B cell (primary cell): ENCODE data around the gene LRRC63. TPM values are rescaled to one million over a fixed set of nuclear protein-coding genes. Genes with fewer than 3 reads are reported as not detected.
"Not testable (repeated sequence)": the region's sequence is repeated elsewhere in the genome, so short reads cannot be mapped to it uniquely, and the experiment has no call there.

Source experiments
- ATAC-seq: fragments of 200-7000 bp; cut with Tn5 transposase; one replicate; pipeline ENCODE4 v1.10.0; 2021; ENCODE audit warnings: low read depth, mild to moderate bottlenecking, moderate number of reproducible peaks, moderate library complexity
- CTCF ChIA-PET: fragments of 350-600 bp; sonication (Branson Sonifier 250); formaldehyde crosslinking; loops from one replicate; lab custom pipeline; 2021; ENCODE audit warnings: antibody characterized with exemption, inconsistent platforms; lab: Charles Lee
- POLR2A ChIA-PET: fragments of 350-600 bp; sonication (Branson Sonifier 250); formaldehyde crosslinking; loops from one replicate; lab custom pipeline; 2021; ENCODE audit warnings: antibody characterized with exemption; lab: Charles Lee
- DNase-seq: peaks from one replicate; pipeline ENCODE4 v3.0.0; 2013
- H2AFZ ChIP-seq: 2 replicates; pipeline ENCODE4 v1.6.1; 2012; ENCODE audit warnings: mild to moderate bottlenecking, low read depth, low read length; ENCODE audit not compliant: insufficient read depth, poor library complexity, severe bottlenecking
- H3K27ac ChIP-seq, 2 donors: 1 replicate in 1 of 2; 2 replicates in 1 of 2; pipeline ENCODE4 v1.5.1; 2012 to 2013; ENCODE audit warnings: low read length in 2 of 2, mild to moderate bottlenecking in 2 of 2, moderate library complexity in 1 of 2
- H3K27me3 ChIP-seq, 4 experiments: fragments of 200-600 bp in 1 of 4; sonication (generic) in 1 of 4; replicated peaks in 1 of 4; 1 replicate in 2 of 4; 2 replicates in 2 of 4; pipeline versions ENCODE4 v1.6.1 to v1.7.0; 2013 to 2016; ENCODE audit warnings: low read length in 3 of 4, mild to moderate bottlenecking in 2 of 4, mixed read lengths in 1 of 4, moderate library complexity in 1 of 4; ENCODE audit not compliant: insufficient read depth in 4 of 4, control insufficient read depth in 3 of 4; ENCODE audit errors: control extremely low read depth in 1 of 4
- H3K36me3 ChIP-seq, 2 experiments: replicated peaks in 1 of 2; 1 replicate in 1 of 2; 2 replicates in 1 of 2; pipeline versions ENCODE4 v1.6.1 to v1.7.1; 2013; ENCODE audit warnings: low read length in 1 of 2; ENCODE audit not compliant: insufficient read depth in 2 of 2, control insufficient read depth in 1 of 2; ENCODE audit errors: control extremely low read depth in 1 of 2, extremely low read depth in 1 of 2
- H3K4me1 ChIP-seq, 2 donors: fragments of 200-600 bp in 1 of 2; sonication (generic) in 1 of 2; 1 replicate in 1 of 2; 2 replicates in 1 of 2; pipeline versions ENCODE4 v1.5.1 to v1.6.1; 2013 to 2017; ENCODE audit warnings: low read length in 2 of 2; ENCODE audit not compliant: control insufficient read depth in 2 of 2, insufficient read depth in 2 of 2
- H3K4me2 ChIP-seq: replicated peaks from 2 replicates; pipeline ENCODE3; 2012; ENCODE audit warnings: mild to moderate bottlenecking, low read depth, low read length; ENCODE audit not compliant: poor library complexity, severe bottlenecking
- H3K4me3 ChIP-seq, 5 experiments: fragments of 200-600 bp in 1 of 5; sonication (generic) in 1 of 5; 1 replicate in 3 of 5; 2 replicates in 2 of 5; pipeline versions ENCODE4 v1.5.1 to v1.7.0; 2011 to 2016; ENCODE audit warnings: low read length in 4 of 5, mild to moderate bottlenecking in 4 of 5, low read depth in 2 of 5, control low read depth in 1 of 5, moderate library complexity in 1 of 5; ENCODE audit not compliant: insufficient read depth in 1 of 5; ENCODE audit errors: control extremely low read depth in 1 of 5, extremely low read depth in 1 of 5
- H3K79me2 ChIP-seq: fragments of 200-600 bp; sonication (generic); one replicate; pipeline ENCODE4 v1.6.0; 2016; ENCODE audit warnings: low read length; ENCODE audit not compliant: control insufficient read depth, insufficient read depth
- H3K9ac ChIP-seq: fragments of 200-600 bp; sonication (generic); 2 replicates; pipeline ENCODE4 v1.6.1; 2017; ENCODE audit warnings: mild to moderate bottlenecking, low read length, moderate library complexity
- H3K9me3 ChIP-seq, 3 donors: one replicate each; pipeline versions ENCODE4 v1.6.1 to v1.7.1; 2013; ENCODE audit warnings: low read length in 2 of 3; ENCODE audit not compliant: control insufficient read depth in 2 of 3, insufficient read depth in 1 of 3; ENCODE audit errors: control extremely low read depth in 1 of 3
- H4K20me1 ChIP-seq: 2 replicates; pipeline ENCODE4 v1.6.0; 2012; ENCODE audit warnings: mild to moderate bottlenecking, low read length; ENCODE audit not compliant: insufficient read depth, control insufficient read depth, poor library complexity, severe bottlenecking
- H3K27ac Mint-ChIP-seq: one replicate; pipeline ENCODE4 v1.8.0; 2021; ENCODE audit warnings: mixed read lengths
- H3K27me3 Mint-ChIP-seq: one replicate; pipeline ENCODE4 v1.8.0; 2021; ENCODE audit warnings: mixed read lengths
- H3K4me1 Mint-ChIP-seq: one replicate; pipeline ENCODE4 v1.8.0; 2021; ENCODE audit warnings: mixed read lengths
- H3K4me3 Mint-ChIP-seq: one replicate; pipeline ENCODE4 v1.8.0; 2021; ENCODE audit warnings: mixed read lengths
- H3K9me3 Mint-ChIP-seq: one replicate; pipeline ENCODE4 v1.8.0; 2022; ENCODE audit warnings: mixed read lengths; ENCODE audit not compliant: insufficient read depth
- EZH2 ChIP-seq: IDR thresholded peaks from 2 replicates; pipeline ENCODE4 v1.6.1; 2012; ENCODE audit warnings: borderline replicate concordance, low read depth, mild to moderate bottlenecking, moderate library complexity, low read length; ENCODE audit not compliant: insufficient read depth, poor library complexity, severe bottlenecking
- WGBS: methylation state at CpG from one replicate; pipeline ENCODE4 v1.1.5; 2013; ENCODE audit warnings: missing lambda C conversion rate; ENCODE audit not compliant: insufficient coverage; 5-methylcytosine and 5-hydroxymethylcytosine counted together
- intact Hi-C: fragments of 100-400 bp; cut with micrococcal nuclease; formaldehyde crosslinking; loops from one replicate; pipeline ENCODE4 v1.10.0; 2022
- polyA minus RNA-seq: library from RNA; depleted of rRNA, polyadenylated mRNA; stranded (reverse); fragments of >200 nt; gene quantifications from 2 replicates; pipeline ENCODE4 v1.2.3, GENCODE V29; 2012
- polyA plus RNA-seq: library from polyadenylated mRNA; depleted of rRNA; stranded (reverse); fragments of >200 nt; gene quantifications from 2 replicates; pipeline ENCODE4 v1.2.3, GENCODE V29; 2012
- total RNA-seq, 2 donors: library from RNA; stranded (reverse); fragments of 120-200 nt in 1 of 2; gene quantifications; 1 replicate in 1 of 2; 2 replicates in 1 of 2; pipeline versions ENCODE4 v1.2.3 to v1.2.4, GENCODE V29; 2013 to 2022
- TF ChIP-seq, protein P1 (sequence below): fragments of 200-600 bp; IDR thresholded peaks from one replicate; pipeline ENCODE4 v1.8.0; 2022; ENCODE audit warnings: antibody characterized with exemption, mild to moderate bottlenecking

Gene LRRC63, protein sequence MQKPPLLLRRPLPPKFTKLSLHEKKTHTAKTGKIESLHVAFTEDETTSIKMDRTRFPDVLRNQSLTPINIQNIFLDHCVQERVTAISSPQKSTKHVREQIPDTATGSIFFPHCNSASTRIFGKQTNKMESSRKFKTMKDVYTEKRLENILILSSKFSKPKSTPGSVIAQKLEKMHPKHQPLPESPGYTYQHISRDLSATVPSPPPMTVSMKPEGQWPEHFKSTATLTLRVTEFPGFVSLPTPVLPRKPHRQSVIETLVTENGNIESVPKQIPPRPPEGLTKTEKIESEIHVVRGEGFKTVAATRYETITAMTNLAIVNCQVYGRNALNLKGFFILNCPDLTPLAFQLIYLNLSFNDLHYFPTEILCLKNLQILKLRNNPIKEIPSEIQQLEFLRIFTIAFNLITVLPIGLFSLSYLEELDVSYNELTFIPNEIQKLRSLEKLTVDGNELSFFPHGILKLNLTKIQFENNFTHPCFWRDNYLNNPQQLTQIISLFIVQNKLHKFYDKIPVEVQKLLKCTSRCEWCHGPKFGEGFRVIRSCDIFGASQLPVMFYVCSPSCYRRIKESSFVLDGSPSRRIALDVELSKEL
- total RNA-seq: 0.25 TPM in 1 of 2 replicates, not detected in the other
- total RNA-seq (2013): 0.12 TPM
- polyA plus RNA-seq: 0.06 and 0.09 TPM in 2 replicates
- polyA minus RNA-seq: not detected in 2 replicates

GRCh38 chr13:46211483-46212351, at the start of gene LRRC63:
Gene LRRC63 (plus strand): TSS chr13:46211928. CDS start chr13:46213035, 1,107 bp downstream.
- Mint-ChIP-seq H3K27me3 (peaks cover 2% of the 10 kb centered on the region), H3K9me3 (no peaks in the 10 kb centered on the region), H3K4me1 (peaks cover 16% of the 10 kb centered on the region), H3K27ac (peak within 1 kb of the TSS; percentile 59), H3K4me3 (peak within 1 kb of the TSS; percentile 87)
- H4K20me1 ChIP-seq: no peaks in the 10 kb centered on the region
- WGBS: under 1% methylated on average over 45 of the region's 53 CpGs
- H3K4me1 ChIP-seq: peaks cover 10 to 11% of the 10 kb centered on the region in 2 donors
- ChIA-PET CTCF (interaction anchor here (0.7 to 2.0 kb wide), 7 partner anchors 10 to 87 kb away, joined by 3 to 6 read pairs (median 4); no protein-coding TSS in a partner anchor), POLR2A (interaction anchor here (0.6 to 0.9 kb wide), 2 partner anchors 12 to 30 kb away, joined by 3 to 8 read pairs; partner anchors contain the start of gene LCP1)
- no peaks in the 10 kb centered on the region for H3K27me3 ChIP-seq
- no peak within 1 kb of the TSS for H3K27ac ChIP-seq
- no peaks in the 10 kb centered on the region for H3K79me2 ChIP-seq
- H3K4me2 ChIP-seq: peak within 1 kb of the TSS; percentile 81
- intact Hi-C loops: loop anchor here (1.0 to 2.0 kb wide), 4 partner anchors 9 to 159 kb away; partner anchors contain the start of gene ZC3H13
- H3K9me3 ChIP-seq: no peaks in the 10 kb centered on the region
- peak within 1 kb of the TSS; percentile 47 to 85 (median 63) for H3K4me3 ChIP-seq
- TF ChIP-seq, protein P1, sequence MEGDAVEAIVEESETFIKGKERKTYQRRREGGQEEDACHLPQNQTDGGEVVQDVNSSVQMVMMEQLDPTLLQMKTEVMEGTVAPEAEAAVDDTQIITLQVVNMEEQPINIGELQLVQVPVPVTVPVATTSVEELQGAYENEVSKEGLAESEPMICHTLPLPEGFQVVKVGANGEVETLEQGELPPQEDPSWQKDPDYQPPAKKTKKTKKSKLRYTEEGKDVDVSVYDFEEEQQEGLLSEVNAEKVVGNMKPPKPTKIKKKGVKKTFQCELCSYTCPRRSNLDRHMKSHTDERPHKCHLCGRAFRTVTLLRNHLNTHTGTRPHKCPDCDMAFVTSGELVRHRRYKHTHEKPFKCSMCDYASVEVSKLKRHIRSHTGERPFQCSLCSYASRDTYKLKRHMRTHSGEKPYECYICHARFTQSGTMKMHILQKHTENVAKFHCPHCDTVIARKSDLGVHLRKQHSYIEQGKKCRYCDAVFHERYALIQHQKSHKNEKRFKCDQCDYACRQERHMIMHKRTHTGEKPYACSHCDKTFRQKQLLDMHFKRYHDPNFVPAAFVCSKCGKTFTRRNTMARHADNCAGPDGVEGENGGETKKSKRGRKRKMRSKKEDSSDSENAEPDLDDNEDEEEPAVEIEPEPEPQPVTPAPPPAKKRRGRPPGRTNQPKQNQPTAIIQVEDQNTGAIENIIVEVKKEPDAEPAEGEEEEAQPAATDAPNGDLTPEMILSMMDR: no peak
- TF ChIP-seq EZH2: no peak
- H2AFZ ChIP-seq: peak within 1 kb of the TSS; percentile 77
- ATAC-seq: peak; percentile 99
- DNase-seq: peak; percentile 76
- H3K36me3 ChIP-seq: no peaks in the 10 kb centered on the region
- peak within 1 kb of the TSS; percentile 75 for H3K9ac ChIP-seq

DNA sequence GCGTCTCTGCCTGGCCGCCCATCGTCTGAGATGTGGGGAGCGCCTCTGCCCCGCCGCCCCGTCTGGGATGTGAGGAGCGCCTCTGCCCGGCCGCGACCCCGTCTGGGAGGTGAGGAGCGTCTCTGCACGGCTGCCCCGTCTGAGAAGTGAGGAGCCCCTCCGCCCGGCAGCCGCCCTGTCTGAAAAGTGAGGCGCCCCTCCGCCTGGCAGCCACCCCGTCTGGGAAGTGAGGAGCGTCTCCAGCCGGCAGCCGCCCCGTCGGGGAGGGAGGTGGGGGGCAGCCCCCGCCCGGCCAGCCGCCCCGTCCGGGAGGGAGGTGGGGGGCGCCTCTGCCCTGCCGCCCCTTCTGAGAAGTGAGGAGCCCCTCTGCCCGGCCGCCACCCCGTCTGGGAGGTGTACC, 49.0 kb upstream of the LRRC63 start:
- peak overlapping the region; percentile 39 for H3K27ac Mint-ChIP-seq
- H2AFZ ChIP-seq, H3K4me2 ChIP-seq, H3K9me3 Mint-ChIP-seq, H3K4me3 Mint-ChIP-seq, H3K27ac ChIP-seq, H3K9ac ChIP-seq, H3K27me3 ChIP-seq, DNase-seq, POLR2A ChIA-PET, H3K9me3 ChIP-seq, H3K27me3 Mint-ChIP-seq, H3K4me3 ChIP-seq, ATAC-seq: not testable (repeated sequence)
- Histone ChIP-seq H3K4me1 (peaks cover 61 to 66% of the 10 kb centered on the region in 2 donors), H3K36me3 (peaks cover 12 to 31% of the 10 kb centered on the region in 2 experiments), H3K79me2 (peaks cover 96% of the 10 kb centered on the region), H4K20me1 (peaks cover 68% of the 10 kb centered on the region)
- WGBS: 87% methylated on average over 26 of the region's 36 CpGs
- CTCF ChIA-PET: interaction anchor here (6.1 kb wide), 1 partner anchor 12 kb away, joined by 225 read pairs; the partner anchor contains the start of gene LCP1
- H3K4me1 Mint-ChIP-seq: peaks cover 70% of the 10 kb centered on the region
- intact Hi-C loops: loop anchor here (5.0 kb wide), 1 partner anchor 35 kb away; no protein-coding TSS in a partner anchor
